Osteocyte (in vitro differentiated cells): Measurements from ENCODE around the gene PRDM5. TPM values are rescaled to one million over a fixed set of nuclear protein-coding genes. Genes with fewer than 3 reads are reported as not detected.

Experiments used
- DNase-seq: peaks from one replicate; pipeline ENCODE4 v3.0.0; 2021; ENCODE audit warnings: mixed read lengths; ENCODE audit not compliant: unreplicated experiment; ENCODE audit errors: extremely low spot score
- H3K27ac Mint-ChIP-seq: one replicate; pipeline ENCODE4 v1.8.0; 2021; ENCODE audit warnings: mild to moderate bottlenecking, mixed read lengths; ENCODE audit not compliant: unreplicated experiment
- H3K27me3 Mint-ChIP-seq: one replicate; pipeline ENCODE4 v1.8.0; 2021; ENCODE audit warnings: mixed read lengths; ENCODE audit not compliant: unreplicated experiment
- H3K36me3 Mint-ChIP-seq: one replicate; pipeline ENCODE4 v1.8.0; 2021; ENCODE audit warnings: mixed read lengths; ENCODE audit not compliant: unreplicated experiment
- H3K4me1 Mint-ChIP-seq: one replicate; pipeline ENCODE4 v1.8.0; 2021; ENCODE audit warnings: mixed read lengths; ENCODE audit not compliant: unreplicated experiment
- H3K4me3 Mint-ChIP-seq: one replicate; pipeline ENCODE4 v1.8.0; 2021; ENCODE audit warnings: mild to moderate bottlenecking, moderate library complexity, mixed read lengths; ENCODE audit not compliant: unreplicated experiment
- H3K9me3 Mint-ChIP-seq: one replicate; pipeline ENCODE4 v1.8.0; 2021; ENCODE audit warnings: mixed read lengths; ENCODE audit not compliant: unreplicated experiment
- CTCF ChIP-seq: fragments of 200-600 bp; sonication (generic); IDR thresholded peaks from 2 replicates; pipeline ENCODE4 v1.5.0; 2021; ENCODE audit warnings: antibody characterized with exemption, mild to moderate bottlenecking, moderate library complexity
- total RNA-seq: library from RNA; stranded (reverse); gene quantifications from 2 replicates; pipeline ENCODE4 v1.2.1, GENCODE V29; 2021

Gene PRDM5
- total RNA-seq, 1 donor from 2014 or later: 9.4 TPM

- TF ChIP-seq CTCF: no peak
- Mint-ChIP-seq H3K27ac (no peak overlapping the region), H3K27me3 (no peaks in the 10 kb centered on the region), H3K4me1 (peaks cover 6% of the 10 kb centered on the region), H3K4me3 (no peak overlapping the region), H3K9me3 (no peaks in the 10 kb centered on the region), H3K36me3 (no peaks in the 10 kb centered on the region)
- DNase-seq: no peak
Measured at GRCh38 chr4:120683897-120684540, 238.5 kb downstream of the PRDM5 start.

GRCh38 chr4:120682981-120683380 is 239.5 kb downstream of the PRDM5 start:
- no peak for DNase-seq
- no peak overlapping the region for H3K27ac Mint-ChIP-seq

GRCh38 chr4:120680647-120681228 is 241.8 kb downstream of the PRDM5 start:
- H3K27me3 Mint-ChIP-seq: no peaks in the 10 kb centered on the region
- peaks cover 19% of the 10 kb centered on the region for H3K9me3 Mint-ChIP-seq
- TF ChIP-seq CTCF: no peak
- peaks cover 6% of the 10 kb centered on the region for H3K4me1 Mint-ChIP-seq
- no peak for DNase-seq
- no peaks in the 10 kb centered on the region for H3K36me3 Mint-ChIP-seq
- no peak overlapping the region for H3K27ac Mint-ChIP-seq
- no peak overlapping the region for H3K4me3 Mint-ChIP-seq

More at GRCh38 chr4:120682981-120683380, 239.5 kb downstream of the PRDM5 start:
- H3K4me3 Mint-ChIP-seq: no peak overlapping the region
- no peaks in the 10 kb centered on the region for H3K27me3 Mint-ChIP-seq
- H3K36me3 Mint-ChIP-seq: no peaks in the 10 kb centered on the region
- TF ChIP-seq CTCF: no peak
- no peaks in the 10 kb centered on the region for H3K9me3 Mint-ChIP-seq
- H3K4me1 Mint-ChIP-seq: peaks cover 6% of the 10 kb centered on the region

GRCh38 chr4:120673696-120674095 is 248.8 kb downstream of the PRDM5 start:
- H3K9me3 Mint-ChIP-seq: peaks cover 26% of the 10 kb centered on the region
- no peak for DNase-seq
- no peak overlapping the region for H3K27ac Mint-ChIP-seq
- H3K4me3 Mint-ChIP-seq: no peak overlapping the region
- H3K36me3 Mint-ChIP-seq: peaks cover 3% of the 10 kb centered on the region
- H3K4me1 Mint-ChIP-seq: no peaks in the 10 kb centered on the region
- TF ChIP-seq CTCF: no peak
- H3K27me3 Mint-ChIP-seq: no peaks in the 10 kb centered on the region

- Mint-ChIP-seq H3K9me3 (peaks cover 23% of the 10 kb centered on the region), H3K4me1 (no peaks in the 10 kb centered on the region), H3K36me3 (peaks cover 3% of the 10 kb centered on the region), H3K27ac (no peak overlapping the region), H3K27me3 (no peaks in the 10 kb centered on the region), H3K4me3 (no peak overlapping the region)
- TF ChIP-seq CTCF: no peak
- DNase-seq: no peak
Measured at GRCh38 chr4:120672558-120673147, 249.9 kb downstream of the PRDM5 start.
